Ishikawa (cell line): ENCODE measurements around the gene SYTL3.

Experiments
- CEBPB ChIP-seq: IDR thresholded peaks from 2 replicates; pipeline ENCODE4 v1.6.1; 2012
- CREB1 ChIP-seq: IDR thresholded peaks from 2 replicates; pipeline ENCODE4 v1.6.1; 2012; ENCODE audit warnings: low read depth
- EGR1 ChIP-seq: IDR thresholded peaks from 2 replicates; pipeline ENCODE4 v1.6.1; 2012
- EP300 ChIP-seq: IDR thresholded peaks from 2 replicates; pipeline ENCODE4 v1.6.1; 2012; ENCODE audit warnings: borderline replicate concordance
- FOXM1 ChIP-seq: IDR thresholded peaks from 2 replicates; pipeline ENCODE4 v1.6.1; 2012; ENCODE audit warnings: low read depth, borderline replicate concordance
- NFIC ChIP-seq: IDR thresholded peaks from 2 replicates; pipeline ENCODE4 v1.6.1; 2012
- RAD21 ChIP-seq: IDR thresholded peaks from 2 replicates; pipeline ENCODE4 v1.6.1; 2012; ENCODE audit warnings: low read depth
- TAF1 ChIP-seq: IDR thresholded peaks from 2 replicates; pipeline ENCODE4 v1.6.1; 2012; ENCODE audit warnings: low read depth, mild to moderate bottlenecking
- TEAD4 ChIP-seq: IDR thresholded peaks from 2 replicates; pipeline ENCODE4 v1.6.1; 2012
- YY1 ChIP-seq: IDR thresholded peaks from 2 replicates; pipeline ENCODE4 v1.6.1; 2012; ENCODE audit warnings: low read depth
- ZBTB7A ChIP-seq: IDR thresholded peaks from 2 replicates; pipeline ENCODE4 v1.6.1; 2012; ENCODE audit warnings: low read depth
- TF ChIP-seq, protein P1 (sequence below): IDR thresholded peaks from 2 replicates; pipeline ENCODE4 v1.6.1; 2012; ENCODE audit warnings: low read depth, mild to moderate bottlenecking
- TF ChIP-seq, protein P2 (sequence below): IDR thresholded peaks from 2 replicates; pipeline ENCODE4 v1.6.1; 2012
- TF ChIP-seq, protein P3 (sequence below): IDR thresholded peaks from 2 replicates; pipeline ENCODE4 v1.6.1; 2012

DNA sequence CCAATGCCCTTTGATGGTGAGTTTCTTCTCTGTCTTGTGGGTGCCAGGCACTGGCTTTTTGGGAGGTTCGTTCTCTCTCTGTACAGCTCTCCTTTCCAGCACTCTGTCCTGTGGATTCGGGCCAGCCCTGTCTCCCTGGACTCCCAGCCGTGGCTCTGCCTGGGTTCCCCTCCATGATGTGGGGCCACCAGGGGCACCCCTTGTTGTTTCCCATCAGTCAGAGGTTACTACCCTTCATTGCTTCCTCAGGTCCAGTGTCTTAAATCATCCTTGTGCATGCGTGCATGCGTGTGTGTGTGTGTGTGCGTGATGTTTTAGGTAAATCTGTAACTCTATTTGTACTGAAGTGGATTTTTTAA, 45.8 kb upstream of the SYTL3 start:
- TF ChIP-seq EGR1: no peak
- no peak for TF ChIP-seq YY1
- no peak for TF ChIP-seq EP300
- TF ChIP-seq, protein P1, sequence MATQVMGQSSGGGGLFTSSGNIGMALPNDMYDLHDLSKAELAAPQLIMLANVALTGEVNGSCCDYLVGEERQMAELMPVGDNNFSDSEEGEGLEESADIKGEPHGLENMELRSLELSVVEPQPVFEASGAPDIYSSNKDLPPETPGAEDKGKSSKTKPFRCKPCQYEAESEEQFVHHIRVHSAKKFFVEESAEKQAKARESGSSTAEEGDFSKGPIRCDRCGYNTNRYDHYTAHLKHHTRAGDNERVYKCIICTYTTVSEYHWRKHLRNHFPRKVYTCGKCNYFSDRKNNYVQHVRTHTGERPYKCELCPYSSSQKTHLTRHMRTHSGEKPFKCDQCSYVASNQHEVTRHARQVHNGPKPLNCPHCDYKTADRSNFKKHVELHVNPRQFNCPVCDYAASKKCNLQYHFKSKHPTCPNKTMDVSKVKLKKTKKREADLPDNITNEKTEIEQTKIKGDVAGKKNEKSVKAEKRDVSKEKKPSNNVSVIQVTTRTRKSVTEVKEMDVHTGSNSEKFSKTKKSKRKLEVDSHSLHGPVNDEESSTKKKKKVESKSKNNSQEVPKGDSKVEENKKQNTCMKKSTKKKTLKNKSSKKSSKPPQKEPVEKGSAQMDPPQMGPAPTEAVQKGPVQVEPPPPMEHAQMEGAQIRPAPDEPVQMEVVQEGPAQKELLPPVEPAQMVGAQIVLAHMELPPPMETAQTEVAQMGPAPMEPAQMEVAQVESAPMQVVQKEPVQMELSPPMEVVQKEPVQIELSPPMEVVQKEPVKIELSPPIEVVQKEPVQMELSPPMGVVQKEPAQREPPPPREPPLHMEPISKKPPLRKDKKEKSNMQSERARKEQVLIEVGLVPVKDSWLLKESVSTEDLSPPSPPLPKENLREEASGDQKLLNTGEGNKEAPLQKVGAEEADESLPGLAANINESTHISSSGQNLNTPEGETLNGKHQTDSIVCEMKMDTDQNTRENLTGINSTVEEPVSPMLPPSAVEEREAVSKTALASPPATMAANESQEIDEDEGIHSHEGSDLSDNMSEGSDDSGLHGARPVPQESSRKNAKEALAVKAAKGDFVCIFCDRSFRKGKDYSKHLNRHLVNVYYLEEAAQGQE: no peak
- TF ChIP-seq CEBPB: no peak
- TF ChIP-seq, protein P2, sequence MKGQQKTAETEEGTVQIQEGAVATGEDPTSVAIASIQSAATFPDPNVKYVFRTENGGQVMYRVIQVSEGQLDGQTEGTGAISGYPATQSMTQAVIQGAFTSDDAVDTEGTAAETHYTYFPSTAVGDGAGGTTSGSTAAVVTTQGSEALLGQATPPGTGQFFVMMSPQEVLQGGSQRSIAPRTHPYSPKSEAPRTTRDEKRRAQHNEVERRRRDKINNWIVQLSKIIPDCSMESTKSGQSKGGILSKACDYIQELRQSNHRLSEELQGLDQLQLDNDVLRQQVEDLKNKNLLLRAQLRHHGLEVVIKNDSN: no peak
- TF ChIP-seq, protein P3, sequence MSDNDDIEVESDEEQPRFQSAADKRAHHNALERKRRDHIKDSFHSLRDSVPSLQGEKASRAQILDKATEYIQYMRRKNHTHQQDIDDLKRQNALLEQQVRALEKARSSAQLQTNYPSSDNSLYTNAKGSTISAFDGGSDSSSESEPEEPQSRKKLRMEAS: no peak
- no peak for TF ChIP-seq TAF1
- TF ChIP-seq RAD21: no peak
- no peak for TF ChIP-seq CREB1
- TF ChIP-seq FOXM1: no peak
- TF ChIP-seq TEAD4: no peak
- TF ChIP-seq ZBTB7A: no peak
- no peak for TF ChIP-seq NFIC
